ENCODE data around the gene GPR62. TPM values are rescaled to one million over a fixed set of nuclear protein-coding genes. Genes with fewer than 3 reads are reported as not detected.

The GPR62 gene
- total RNA-seq, 1 donor from 2014 or later: 0.55 TPM

GRCh38 chr3:51954105-51954504, 1.1 kb upstream of the GPR62 start:
- DNase-seq (ENCODE audit: low spot score): no peak

GRCh38 chr3:51954713-51955112, 468 bp upstream of the GPR62 start:
- DNase-seq (ENCODE audit: low spot score): no peak

- peak; percentile 38 for DNase-seq (ENCODE audit: low spot score)
These were observed 951 bp downstream of the GPR62 start for GRCh38 chr3:51955893-51956770.

- DNase-seq (ENCODE audit: low spot score): no peak
These were observed 2.5 kb downstream of the GPR62 start for GRCh38 chr3:51957520-51958205.

- DNase-seq (ENCODE audit: low spot score): no peak
These were observed 3.7 kb downstream of the GPR62 start for GRCh38 chr3:51958603-51959521.

GRCh38 chr3:51959651-51960050, 4.5 kb downstream of the GPR62 start:
- no peak for DNase-seq (ENCODE audit: low spot score)

- no peak for DNase-seq (ENCODE audit: low spot score)
These were observed 5.2 kb downstream of the GPR62 start for GRCh38 chr3:51960386-51960785.

- DNase-seq (ENCODE audit: low spot score): no peak
These were observed 5.8 kb downstream of the GPR62 start for GRCh38 chr3:51961011-51961410.

- DNase-seq (ENCODE audit: low spot score): no peak
These were observed 6.7 kb downstream of the GPR62 start for GRCh38 chr3:51961602-51962569.

- DNase-seq (ENCODE audit: low spot score): no peak
These were observed 7.8 kb downstream of the GPR62 start for GRCh38 chr3:51962854-51963530.

- no peak for DNase-seq (ENCODE audit: low spot score)
These were observed 8.8 kb downstream of the GPR62 start for GRCh38 chr3:51963951-51964451.

- DNase-seq (ENCODE audit: low spot score): no peak
These were observed 9.3 kb downstream of the GPR62 start for GRCh38 chr3:51964521-51964920.

GRCh38 chr3:51966016-51966415, 10.8 kb downstream of the GPR62 start:
- DNase-seq (ENCODE audit: low spot score): no peak

- DNase-seq (ENCODE audit: low spot score): no peak
These were observed 11.3 kb downstream of the GPR62 start for GRCh38 chr3:51966486-51966885.

GRCh38 chr3:51966922-51967383, 11.8 kb downstream of the GPR62 start:
- DNase-seq (ENCODE audit: low spot score): no peak

GRCh38 chr3:51967384-51968169, 12.4 kb downstream of the GPR62 start, which contains the start of gene PCBP4:
TSS of gene PCBP4 (minus strand) at chr3:51967454. CDS start at chr3:51961240, 6,214 bp downstream.
- peak; percentile 50 for DNase-seq (ENCODE audit: low spot score)

GRCh38 chr3:51968170-51968775, 13.1 kb downstream of the GPR62 start:
- no peak for DNase-seq (ENCODE audit: low spot score)

- DNase-seq (ENCODE audit: low spot score): no peak
These were observed 13.9 kb downstream of the GPR62 start for GRCh38 chr3:51968883-51969678.
